ENCODE results near the gene UPF3A.

- TF ChIP-seq, protein P1, sequence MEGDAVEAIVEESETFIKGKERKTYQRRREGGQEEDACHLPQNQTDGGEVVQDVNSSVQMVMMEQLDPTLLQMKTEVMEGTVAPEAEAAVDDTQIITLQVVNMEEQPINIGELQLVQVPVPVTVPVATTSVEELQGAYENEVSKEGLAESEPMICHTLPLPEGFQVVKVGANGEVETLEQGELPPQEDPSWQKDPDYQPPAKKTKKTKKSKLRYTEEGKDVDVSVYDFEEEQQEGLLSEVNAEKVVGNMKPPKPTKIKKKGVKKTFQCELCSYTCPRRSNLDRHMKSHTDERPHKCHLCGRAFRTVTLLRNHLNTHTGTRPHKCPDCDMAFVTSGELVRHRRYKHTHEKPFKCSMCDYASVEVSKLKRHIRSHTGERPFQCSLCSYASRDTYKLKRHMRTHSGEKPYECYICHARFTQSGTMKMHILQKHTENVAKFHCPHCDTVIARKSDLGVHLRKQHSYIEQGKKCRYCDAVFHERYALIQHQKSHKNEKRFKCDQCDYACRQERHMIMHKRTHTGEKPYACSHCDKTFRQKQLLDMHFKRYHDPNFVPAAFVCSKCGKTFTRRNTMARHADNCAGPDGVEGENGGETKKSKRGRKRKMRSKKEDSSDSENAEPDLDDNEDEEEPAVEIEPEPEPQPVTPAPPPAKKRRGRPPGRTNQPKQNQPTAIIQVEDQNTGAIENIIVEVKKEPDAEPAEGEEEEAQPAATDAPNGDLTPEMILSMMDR (IDR thresholded peaks at IDR 0.05), result no peak
- no peak for TF ChIP-seq POLR2A (IDR thresholded peaks at IDR 0.05)
These were observed 6.1 kb upstream of the UPF3A start for GRCh38 chr13:114275304-114275703.
